MM.1S (cell line): ENCODE results near the gene GOLPH3.
"Not testable (repeated sequence)": the region's sequence is repeated elsewhere in the genome, so short reads cannot be mapped to it uniquely, and the experiment has no call there.

Experiments
- DNase-seq: peaks from one replicate; pipeline ENCODE4 v3.0.0-alpha.2; 2015
- H2AFZ ChIP-seq: fragments of 300-600 bp; sonication (generic); 2 replicates; pipeline ENCODE4 v1.6.0; 2016; ENCODE audit warnings: antibody characterized with exemption, low read length
- H3F3A ChIP-seq: fragments of 300-600 bp; sonication (generic); 2 replicates; pipeline ENCODE4 v1.6.1; 2016; ENCODE audit warnings: mild to moderate bottlenecking, antibody characterized with exemption, low read length, moderate library complexity, mixed read lengths; ENCODE audit not compliant: insufficient read depth
- H3K27ac ChIP-seq: fragments of 300-600 bp; sonication (generic); 2 replicates; pipeline ENCODE4 v1.5.1; 2016; ENCODE audit warnings: mild to moderate bottlenecking, low read length
- H3K27me3 ChIP-seq: fragments of 300-600 bp; sonication (generic); replicated peaks from 2 replicates; pipeline ENCODE4 v1.6.0; 2016; ENCODE audit warnings: low read length; ENCODE audit not compliant: insufficient read depth
- H3K36me3 ChIP-seq: fragments of 300-600 bp; sonication (generic); replicated peaks from 2 replicates; pipeline ENCODE4 v1.6.1; 2016; ENCODE audit warnings: mild to moderate bottlenecking, low read length, mixed read lengths; ENCODE audit not compliant: insufficient read depth
- H3K4me1 ChIP-seq: fragments of 300-600 bp; sonication (generic); 2 replicates; pipeline ENCODE4 v1.6.1; 2016; ENCODE audit warnings: low read length, mixed read lengths
- H3K4me2 ChIP-seq: fragments of 300-600 bp; sonication (generic); 2 replicates; pipeline ENCODE4 v1.6.0; 2016; ENCODE audit warnings: low read depth, low read length
- H3K4me3 ChIP-seq: fragments of 300-600 bp; sonication (generic); 2 replicates; pipeline ENCODE4 v1.5.1; 2016; ENCODE audit warnings: low read length, mixed read lengths
- H3K79me2 ChIP-seq: fragments of 300-600 bp; sonication (generic); 2 replicates; pipeline ENCODE4 v1.6.1; 2016; ENCODE audit warnings: mixed run types, low read length, mixed read lengths
- H3K9ac ChIP-seq: fragments of 300-600 bp; sonication (generic); 2 replicates; pipeline ENCODE4 v1.6.1; 2016; ENCODE audit warnings: low read length, mixed read lengths
- H3K9me2 ChIP-seq: fragments of 300-600 bp; sonication (generic); replicated peaks from 2 replicates; pipeline ENCODE4 v1.6.1; 2016; ENCODE audit warnings: mild to moderate bottlenecking, low read length, mixed read lengths; ENCODE audit not compliant: insufficient read depth
- H3K9me3 ChIP-seq: fragments of 300-600 bp; sonication (generic); replicated peaks from 2 replicates; pipeline ENCODE4 v1.6.1; 2016; ENCODE audit warnings: mild to moderate bottlenecking, low read length, mixed read lengths; ENCODE audit not compliant: insufficient read depth
- H4K20me1 ChIP-seq: fragments of 300-600 bp; sonication (generic); 2 replicates; pipeline ENCODE4 v1.6.1; 2016; ENCODE audit warnings: mild to moderate bottlenecking, low read length, moderate library complexity, mixed read lengths; ENCODE audit not compliant: insufficient read depth
- EZH2 ChIP-seq: fragments of 300-600 bp; sonication (generic); optimal IDR thresholded peaks from 2 replicates; pipeline ENCODE3; 2017; ENCODE audit warnings: low read depth, mild to moderate bottlenecking, antibody characterized with exemption, low read length, mixed read lengths
- EZH2phosphoT487 ChIP-seq: fragments of 300-600 bp; sonication (generic); IDR thresholded peaks from 2 replicates; pipeline ENCODE4 v1.6.1; 2018; ENCODE audit warnings: antibody characterized with exemption, low read length
- TF ChIP-seq, protein P1 (sequence below): fragments of 300-600 bp; sonication (generic); IDR thresholded peaks from 2 replicates; pipeline ENCODE4 v1.5.1; 2016; ENCODE audit warnings: antibody characterized with exemption, low read length, mixed read lengths

The GOLPH3 gene

DNA sequence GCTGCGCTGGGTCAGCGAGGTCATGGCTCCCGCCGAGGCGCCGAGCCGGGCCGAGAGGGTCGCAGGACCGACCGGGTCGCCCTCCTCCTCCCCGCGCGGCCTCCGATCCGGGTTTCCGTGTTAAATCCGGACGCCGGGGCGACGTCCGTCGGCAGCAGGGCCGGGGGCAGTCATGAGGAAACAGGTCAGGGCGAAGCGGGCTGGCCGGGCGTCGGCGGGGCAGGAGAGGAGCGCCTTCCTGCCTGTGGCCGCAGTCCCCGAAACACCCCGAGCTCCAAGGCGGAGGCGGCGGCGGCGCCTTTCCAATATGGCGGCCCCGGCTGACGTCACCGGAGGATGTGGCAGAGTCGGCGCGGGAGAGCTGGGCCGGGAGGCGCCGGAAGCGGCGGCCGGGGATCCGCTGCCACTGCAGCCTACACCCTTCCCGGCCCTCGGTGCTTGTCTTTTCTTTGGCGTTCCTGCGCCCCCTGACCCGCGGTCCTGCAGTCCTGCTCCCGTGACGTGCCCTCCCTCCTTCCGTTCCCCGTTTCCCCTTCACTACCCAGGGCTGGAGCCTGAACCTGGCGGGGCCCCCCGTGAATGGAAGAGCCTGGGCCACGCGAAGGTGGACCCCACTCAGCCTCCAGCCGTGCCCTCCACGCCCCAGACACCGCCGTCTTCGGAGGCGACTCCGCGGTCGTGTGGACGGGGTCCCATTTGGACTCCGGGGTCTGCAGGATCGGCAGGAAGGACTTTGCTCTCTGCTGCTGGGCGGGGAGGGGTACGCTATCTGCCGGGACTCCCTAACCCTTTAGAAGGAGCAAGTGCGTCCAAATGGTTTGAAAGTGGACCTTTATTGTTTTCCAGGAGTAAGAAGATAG is at the start of gene GOLPH3:
Gene GOLPH3, minus strand, starts transcription at position 309 of the 860 bp plus-strand sequence. Its CDS starts 285 bp downstream, at position 24.
- H3K36me3 ChIP-seq, result peaks cover 8% of the 10 kb centered on the region
- peaks cover 53% of the 10 kb centered on the region for H3K79me2 ChIP-seq
- H3K27ac ChIP-seq, result peak within 1 kb of the TSS; percentile 99
- H3K4me1 ChIP-seq, result 0 out of 2 replicates have a peak, but pooled peaks cover 4% of the 10 kb centered on the region
- peak within 1 kb of the TSS; percentile 80 for H3K4me3 ChIP-seq
- no peaks in the 10 kb centered on the region for H3K9me3 ChIP-seq
- peaks cover 16% of the 10 kb centered on the region; the same call in 1 of the 2 replicates for H3F3A ChIP-seq
- H3K9me2 ChIP-seq, result no peaks in the 10 kb centered on the region
- no peak for TF ChIP-seq EZH2
- TF ChIP-seq, protein P1, sequence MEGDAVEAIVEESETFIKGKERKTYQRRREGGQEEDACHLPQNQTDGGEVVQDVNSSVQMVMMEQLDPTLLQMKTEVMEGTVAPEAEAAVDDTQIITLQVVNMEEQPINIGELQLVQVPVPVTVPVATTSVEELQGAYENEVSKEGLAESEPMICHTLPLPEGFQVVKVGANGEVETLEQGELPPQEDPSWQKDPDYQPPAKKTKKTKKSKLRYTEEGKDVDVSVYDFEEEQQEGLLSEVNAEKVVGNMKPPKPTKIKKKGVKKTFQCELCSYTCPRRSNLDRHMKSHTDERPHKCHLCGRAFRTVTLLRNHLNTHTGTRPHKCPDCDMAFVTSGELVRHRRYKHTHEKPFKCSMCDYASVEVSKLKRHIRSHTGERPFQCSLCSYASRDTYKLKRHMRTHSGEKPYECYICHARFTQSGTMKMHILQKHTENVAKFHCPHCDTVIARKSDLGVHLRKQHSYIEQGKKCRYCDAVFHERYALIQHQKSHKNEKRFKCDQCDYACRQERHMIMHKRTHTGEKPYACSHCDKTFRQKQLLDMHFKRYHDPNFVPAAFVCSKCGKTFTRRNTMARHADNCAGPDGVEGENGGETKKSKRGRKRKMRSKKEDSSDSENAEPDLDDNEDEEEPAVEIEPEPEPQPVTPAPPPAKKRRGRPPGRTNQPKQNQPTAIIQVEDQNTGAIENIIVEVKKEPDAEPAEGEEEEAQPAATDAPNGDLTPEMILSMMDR, result peak; percentile 10; the same call in 1 of the 2 replicates
- H3K27me3 ChIP-seq, result no peaks in the 10 kb centered on the region
- H2AFZ ChIP-seq, result peak within 1 kb of the TSS; percentile 71
- peaks cover 16% of the 10 kb centered on the region; the same call in 1 of the 2 replicates for H4K20me1 ChIP-seq
- H3K4me2 ChIP-seq, result peak within 1 kb of the TSS; percentile 78
- peak; percentile 93 for DNase-seq
- peak within 1 kb of the TSS; percentile 96 for H3K9ac ChIP-seq

DNA sequence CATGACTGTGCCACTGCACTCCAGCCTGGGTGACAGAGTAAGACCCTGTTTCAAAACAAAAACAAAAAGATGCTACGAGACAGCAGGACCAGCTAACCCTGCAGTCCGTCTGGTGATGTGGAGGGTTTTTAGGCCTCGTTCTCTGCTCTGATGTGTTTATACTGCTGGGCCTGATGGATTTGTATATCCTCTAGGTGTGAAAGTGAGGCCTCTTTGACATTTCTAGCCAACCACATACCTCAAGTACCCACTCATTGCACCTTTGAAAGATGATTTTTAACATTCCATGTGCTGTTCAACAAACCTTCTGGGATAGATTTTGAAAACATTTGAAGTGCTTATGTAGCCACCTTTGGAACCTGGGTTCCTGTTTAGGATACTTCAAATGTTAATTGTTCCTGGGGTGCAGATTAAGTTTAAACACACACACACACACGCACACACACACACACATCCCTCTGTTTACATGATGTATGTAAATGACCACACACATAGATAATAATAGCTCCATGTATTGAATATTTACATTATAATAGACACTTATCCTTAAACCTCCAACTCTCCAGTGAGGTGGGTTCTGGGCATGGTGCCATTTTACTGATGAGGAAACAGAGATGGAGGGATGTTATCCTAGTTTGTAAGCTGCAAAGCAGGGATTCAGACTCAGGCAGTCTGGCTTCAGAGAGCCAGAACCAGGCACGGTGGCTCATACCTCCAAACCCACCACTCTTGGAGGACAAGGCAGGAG is 48.8 kb upstream of the GOLPH3 start:
- Histone ChIP-seq H3K4me2 (no peak overlapping the region), H3K27me3 (no peaks in the 10 kb centered on the region), H3K9ac (no peak overlapping the region), H3K9me2 (no peaks in the 10 kb centered on the region), H3F3A (peaks cover 8% of the 10 kb centered on the region), H3K4me3 (no peak overlapping the region), H4K20me1 (no peaks in the 10 kb centered on the region), H3K36me3 (no peaks in the 10 kb centered on the region), H3K9me3 (no peaks in the 10 kb centered on the region), H3K79me2 (no peaks in the 10 kb centered on the region), H3K27ac (no peak overlapping the region), H2AFZ (no peak overlapping the region), H3K4me1 (peaks cover 10% of the 10 kb centered on the region)
- no peak for DNase-seq
- TF ChIP-seq, protein P1, result no peak
- no peak for TF ChIP-seq EZH2phosphoT487
- no peak for TF ChIP-seq EZH2

DNA sequence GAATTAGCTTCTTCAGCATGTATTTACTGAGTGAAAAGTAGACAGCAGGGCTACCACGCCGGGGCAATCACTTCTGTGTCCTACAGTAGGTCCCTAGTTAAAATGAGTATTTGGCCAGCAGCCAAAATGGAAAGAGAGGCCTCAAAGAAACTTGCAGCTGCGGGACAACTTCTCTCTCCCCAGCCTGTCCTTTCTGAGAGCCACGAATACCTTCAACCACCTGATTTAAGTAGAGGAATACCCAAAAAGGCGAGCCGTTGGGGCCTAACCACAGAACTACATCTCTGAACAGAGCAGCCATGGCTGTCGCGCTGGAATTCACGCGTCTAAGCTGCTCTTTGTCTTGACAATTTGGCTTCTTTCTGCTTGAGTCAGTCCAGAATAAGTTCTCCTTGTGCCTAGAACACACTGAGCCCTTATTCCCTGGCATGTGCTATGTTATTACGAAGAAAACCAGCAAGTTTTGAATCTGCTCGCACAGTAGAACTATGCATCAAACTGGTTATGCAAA is 43.8 kb upstream of the GOLPH3 start:
- Histone ChIP-seq H3K9me2 (no peaks in the 10 kb centered on the region), H3F3A (peaks cover 16% of the 10 kb centered on the region), H3K4me3 (no peak overlapping the region), H3K27ac (peak overlapping the region; percentile 81), H3K27me3 (no peaks in the 10 kb centered on the region), H4K20me1 (no peaks in the 10 kb centered on the region), H3K9ac (peak overlapping the region; percentile 20; the same call in 1 of the 2 replicates), H3K79me2 (no peaks in the 10 kb centered on the region), H2AFZ (peak overlapping the region; percentile 69), H3K36me3 (no peaks in the 10 kb centered on the region), H3K4me2 (peak overlapping the region; percentile 57), H3K4me1 (peaks cover 17% of the 10 kb centered on the region), H3K9me3 (no peaks in the 10 kb centered on the region)
- peak; percentile 97 for DNase-seq
- TF ChIP-seq EZH2phosphoT487 (no peak), EZH2 (no peak)
- TF ChIP-seq, protein P1, result no peak

DNA sequence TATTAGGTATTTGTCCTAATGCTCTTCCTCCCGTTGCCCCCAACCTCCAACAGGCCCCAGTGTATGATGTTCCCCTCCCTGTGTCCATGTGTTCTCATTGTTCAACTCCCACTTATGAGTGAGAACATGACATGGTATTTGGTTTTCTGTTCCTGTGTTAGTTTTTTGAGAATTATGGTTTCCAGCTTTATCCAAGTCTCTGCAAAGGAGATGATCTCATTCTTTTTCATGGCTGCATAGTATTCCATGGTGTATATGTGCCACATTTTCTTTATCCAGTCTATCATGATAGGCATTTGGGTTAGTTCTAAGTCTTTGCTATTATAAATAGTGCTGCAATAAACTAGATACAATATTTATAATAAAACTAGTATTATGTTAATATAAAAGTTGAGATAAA is 40.2 kb upstream of the GOLPH3 start:
- H3K79me2 ChIP-seq, H3K4me3 ChIP-seq, H2AFZ ChIP-seq, H3K9me2 ChIP-seq, H3K27me3 ChIP-seq, H3K9ac ChIP-seq, H3K4me2 ChIP-seq, H3K9me3 ChIP-seq, H3K36me3 ChIP-seq, H3K27ac ChIP-seq, DNase-seq, H4K20me1 ChIP-seq: not testable (repeated sequence)
- H3K4me1 ChIP-seq, result peaks cover 36% of the 10 kb centered on the region
- peaks cover 36% of the 10 kb centered on the region for H3F3A ChIP-seq
